Mononuclear cell (primary cell): ENCODE data around the gene KDM4C. TPM values are rescaled to one million over a fixed set of nuclear protein-coding genes. Genes with fewer than 3 reads are reported as not detected.

Source experiments
- H3K27me3 ChIP-seq: 2 replicates; pipeline ENCODE4 v1.6.0; 2011; ENCODE audit warnings: low read length, control low read depth; ENCODE audit not compliant: insufficient read depth
- H3K4me1 ChIP-seq: 2 replicates; pipeline ENCODE4 v1.5.1; 2011; ENCODE audit warnings: mild to moderate bottlenecking, low read length, control low read depth; ENCODE audit not compliant: insufficient read depth
- H3K4me3 ChIP-seq: 2 replicates; pipeline ENCODE4 v1.5.1; 2011; ENCODE audit warnings: mild to moderate bottlenecking, low read length, moderate library complexity
- H3K9me3 ChIP-seq: 2 replicates; pipeline ENCODE4 v1.5.1; 2011; ENCODE audit warnings: low read depth, mild to moderate bottlenecking, control low read depth, low read length
- total RNA-seq: library from RNA; depleted of rRNA; stranded (reverse); fragments of >200 nt; gene quantifications from one replicate; pipeline ENCODE4 v1.2.3, GENCODE V29; 2012

KDM4C gene
- total RNA-seq, 1 donor, result 78.6 TPM

- H3K4me1 ChIP-seq, result no peaks in the 10 kb centered on the region
- no peak overlapping the region for H3K4me3 ChIP-seq
- no peaks in the 10 kb centered on the region for H3K9me3 ChIP-seq
- no peaks in the 10 kb centered on the region for H3K27me3 ChIP-seq
Observed at GRCh38 chr9:6845128-6845826, 87.5 kb downstream of the KDM4C start.

GRCh38 chr9:6845880-6846279 lies 88.1 kb downstream of the KDM4C start:
- Histone ChIP-seq H3K4me3 (no peak overlapping the region), H3K9me3 (no peaks in the 10 kb centered on the region), H3K27me3 (no peaks in the 10 kb centered on the region), H3K4me1 (no peaks in the 10 kb centered on the region)

- Histone ChIP-seq H3K4me3 (no peak overlapping the region), H3K9me3 (no peaks in the 10 kb centered on the region), H3K27me3 (no peaks in the 10 kb centered on the region), H3K4me1 (no peaks in the 10 kb centered on the region)
Observed at GRCh38 chr9:6852243-6852963, 94.6 kb downstream of the KDM4C start.

GRCh38 chr9:6855860-6856259 lies 98.1 kb downstream of the KDM4C start:
- Histone ChIP-seq H3K27me3 (no peaks in the 10 kb centered on the region), H3K4me1 (no peaks in the 10 kb centered on the region), H3K4me3 (no peak overlapping the region), H3K9me3 (no peaks in the 10 kb centered on the region)

- H3K27me3 ChIP-seq, result no peaks in the 10 kb centered on the region
- peaks cover 11% of the 10 kb centered on the region for H3K9me3 ChIP-seq
- H3K4me3 ChIP-seq, result no peak overlapping the region
- peaks cover 2% of the 10 kb centered on the region for H3K4me1 ChIP-seq
Observed at GRCh38 chr9:6864102-6864501, 106.3 kb downstream of the KDM4C start.

- H3K4me1 ChIP-seq, result peaks cover 8% of the 10 kb centered on the region
- peaks cover 3% of the 10 kb centered on the region for H3K9me3 ChIP-seq
- H3K4me3 ChIP-seq, result no peak overlapping the region
- H3K27me3 ChIP-seq, result no peaks in the 10 kb centered on the region
Observed at GRCh38 chr9:6869081-6869948, 111.5 kb downstream of the KDM4C start.

- Histone ChIP-seq H3K27me3 (no peaks in the 10 kb centered on the region), H3K9me3 (no peaks in the 10 kb centered on the region), H3K4me3 (no peak overlapping the region), H3K4me1 (peaks cover 16% of the 10 kb centered on the region)
Observed at GRCh38 chr9:6870149-6870548, 112.4 kb downstream of the KDM4C start.

- H3K4me1 ChIP-seq, result peaks cover 17% of the 10 kb centered on the region
- H3K27me3 ChIP-seq, result no peaks in the 10 kb centered on the region
- no peak overlapping the region for H3K4me3 ChIP-seq
- H3K9me3 ChIP-seq, result no peaks in the 10 kb centered on the region
Observed at GRCh38 chr9:6870650-6871477, 113.1 kb downstream of the KDM4C start.

- no peaks in the 10 kb centered on the region for H3K27me3 ChIP-seq
- H3K4me1 ChIP-seq, result peaks cover 17% of the 10 kb centered on the region
- H3K9me3 ChIP-seq, result no peaks in the 10 kb centered on the region
- H3K4me3 ChIP-seq, result no peak overlapping the region
Observed at GRCh38 chr9:6873857-6874256, 116.1 kb downstream of the KDM4C start.

- Histone ChIP-seq H3K4me1 (peaks cover 9% of the 10 kb centered on the region), H3K27me3 (no peaks in the 10 kb centered on the region), H3K4me3 (no peak overlapping the region), H3K9me3 (no peaks in the 10 kb centered on the region)
Observed at GRCh38 chr9:6876195-6876894, 118.6 kb downstream of the KDM4C start.

- no peak overlapping the region for H3K4me3 ChIP-seq
- H3K4me1 ChIP-seq, result peaks cover 9% of the 10 kb centered on the region
- H3K9me3 ChIP-seq, result no peaks in the 10 kb centered on the region
- no peaks in the 10 kb centered on the region for H3K27me3 ChIP-seq
Observed at GRCh38 chr9:6877671-6878161, 119.9 kb downstream of the KDM4C start.

- Histone ChIP-seq H3K27me3 (no peaks in the 10 kb centered on the region), H3K4me3 (no peak overlapping the region), H3K9me3 (no peaks in the 10 kb centered on the region), H3K4me1 (no peaks in the 10 kb centered on the region)
Observed at GRCh38 chr9:6880626-6881025, 122.9 kb downstream of the KDM4C start.

- Histone ChIP-seq H3K4me3 (no peak overlapping the region), H3K27me3 (no peaks in the 10 kb centered on the region), H3K4me1 (no peaks in the 10 kb centered on the region), H3K9me3 (no peaks in the 10 kb centered on the region)
Observed at GRCh38 chr9:6884101-6884500, 126.3 kb downstream of the KDM4C start.

GRCh38 chr9:6884990-6885389 lies 127.2 kb downstream of the KDM4C start:
- Histone ChIP-seq H3K4me1 (peaks cover 8% of the 10 kb centered on the region), H3K4me3 (no peak overlapping the region), H3K9me3 (no peaks in the 10 kb centered on the region), H3K27me3 (no peaks in the 10 kb centered on the region)
